ENCODE results near the gene TRAPPC3L. TPM values are rescaled to one million over a fixed set of nuclear protein-coding genes. Genes with fewer than 3 reads are reported as not detected.
A peak's percentile ranks its signal among the peaks of the same experiment; 100 is the strongest.

Gene TRAPPC3L
- total and polyA plus RNA-seq, 9 of the 15 experiments (the other 6 are each of a cell fraction or from before 2014, with no cell fraction given) = not detected

DNA sequence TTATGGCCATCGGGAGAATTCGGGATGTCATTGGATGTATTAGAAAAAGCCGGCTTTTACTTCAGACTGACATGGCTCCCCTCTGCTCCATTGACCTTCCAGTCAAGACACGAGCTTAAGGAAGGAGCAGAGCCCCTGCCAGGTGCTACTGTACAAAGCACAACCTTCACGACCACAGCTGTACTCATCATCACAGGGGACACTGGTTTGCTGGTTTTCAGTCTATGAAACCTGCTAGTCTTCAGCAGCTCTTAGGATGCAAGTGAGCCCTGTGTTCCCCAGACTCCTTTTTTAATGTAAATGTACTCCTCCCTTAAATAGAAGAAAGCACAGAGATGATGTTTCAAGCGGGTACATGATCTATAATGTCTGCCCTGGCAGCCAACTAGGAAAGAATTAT is 1.9 kb upstream of the TRAPPC3L start:
- POLR2A ChIA-PET = no interaction called here
- peak; percentile 55 for ATAC-seq
- no peak for FAIRE-seq
- TF ChIP-seq TBL1XR1 (IDR thresholded peaks at IDR 0.05; ENCODE audit: low read length in 2 of 2) = no peak
- TF ChIP-seq, protein P1, sequence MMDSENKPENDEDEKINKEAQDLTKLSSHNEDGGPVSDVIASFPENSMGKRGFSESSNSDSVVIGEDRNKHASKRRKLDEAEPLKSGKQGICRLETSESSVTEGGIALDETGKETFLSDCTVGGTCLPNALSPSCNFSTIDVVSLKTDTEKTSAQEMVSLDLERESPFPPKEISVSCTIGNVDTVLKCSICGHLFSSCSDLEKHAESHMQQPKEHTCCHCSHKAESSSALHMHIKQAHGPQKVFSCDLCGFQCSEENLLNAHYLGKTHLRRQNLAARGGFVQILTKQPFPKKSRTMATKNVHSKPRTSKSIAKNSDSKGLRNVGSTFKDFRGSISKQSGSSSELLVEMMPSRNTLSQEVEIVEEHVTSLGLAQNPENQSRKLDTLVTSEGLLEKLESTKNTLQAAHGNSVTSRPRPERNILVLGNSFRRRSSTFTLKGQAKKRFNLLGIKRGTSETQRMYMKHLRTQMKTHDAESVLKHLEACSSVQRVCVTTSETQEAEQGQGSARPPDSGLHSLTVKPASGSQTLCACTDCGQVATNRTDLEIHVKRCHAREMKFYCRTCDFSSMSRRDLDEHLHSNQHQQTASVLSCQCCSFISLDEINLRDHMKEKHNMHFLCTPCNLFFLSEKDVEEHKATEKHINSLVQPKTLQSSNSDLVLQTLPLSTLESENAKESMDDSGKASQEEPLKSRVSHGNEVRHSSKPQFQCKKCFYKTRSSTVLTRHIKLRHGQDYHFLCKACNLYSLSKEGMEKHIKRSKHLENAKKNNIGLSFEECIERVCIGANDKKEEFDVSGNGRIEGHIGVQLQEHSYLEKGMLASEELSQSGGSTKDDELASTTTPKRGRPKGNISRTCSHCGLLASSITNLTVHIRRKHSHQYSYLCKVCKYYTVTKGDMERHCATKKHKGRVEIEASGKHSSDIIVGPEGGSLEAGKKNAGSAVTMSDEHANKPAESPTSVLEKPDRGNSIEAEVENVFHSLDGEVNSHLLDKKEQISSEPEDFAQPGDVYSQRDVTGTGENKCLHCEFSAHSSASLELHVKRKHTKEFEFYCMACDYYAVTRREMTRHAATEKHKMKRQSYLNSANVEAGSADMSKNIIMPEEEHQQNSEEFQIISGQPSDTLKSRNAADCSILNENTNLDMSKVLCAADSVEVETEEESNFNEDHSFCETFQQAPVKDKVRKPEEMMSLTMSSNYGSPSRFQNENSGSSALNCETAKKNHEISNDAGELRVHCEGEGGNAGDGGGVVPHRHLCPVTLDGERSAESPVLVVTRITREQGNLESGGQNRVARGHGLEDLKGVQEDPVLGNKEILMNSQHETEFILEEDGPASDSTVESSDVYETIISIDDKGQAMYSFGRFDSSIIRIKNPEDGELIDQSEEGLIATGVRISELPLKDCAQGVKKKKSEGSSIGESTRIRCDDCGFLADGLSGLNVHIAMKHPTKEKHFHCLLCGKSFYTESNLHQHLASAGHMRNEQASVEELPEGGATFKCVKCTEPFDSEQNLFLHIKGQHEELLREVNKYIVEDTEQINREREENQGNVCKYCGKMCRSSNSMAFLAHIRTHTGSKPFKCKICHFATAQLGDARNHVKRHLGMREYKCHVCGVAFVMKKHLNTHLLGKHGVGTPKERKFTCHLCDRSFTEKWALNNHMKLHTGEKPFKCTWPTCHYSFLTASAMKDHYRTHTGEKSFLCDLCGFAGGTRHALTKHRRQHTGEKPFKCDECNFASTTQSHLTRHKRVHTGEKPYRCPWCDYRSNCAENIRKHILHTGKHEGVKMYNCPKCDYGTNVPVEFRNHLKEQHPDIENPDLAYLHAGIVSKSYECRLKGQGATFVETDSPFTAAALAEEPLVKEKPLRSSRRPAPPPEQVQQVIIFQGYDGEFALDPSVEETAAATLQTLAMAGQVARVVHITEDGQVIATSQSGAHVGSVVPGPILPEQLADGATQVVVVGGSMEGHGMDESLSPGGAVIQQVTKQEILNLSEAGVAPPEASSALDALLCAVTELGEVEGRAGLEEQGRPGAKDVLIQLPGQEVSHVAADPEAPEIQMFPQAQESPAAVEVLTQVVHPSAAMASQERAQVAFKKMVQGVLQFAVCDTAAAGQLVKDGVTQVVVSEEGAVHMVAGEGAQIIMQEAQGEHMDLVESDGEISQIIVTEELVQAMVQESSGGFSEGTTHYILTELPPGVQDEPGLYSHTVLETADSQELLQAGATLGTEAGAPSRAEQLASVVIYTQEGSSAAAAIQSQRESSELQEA (IDR thresholded peaks at IDR 0.05; ENCODE audit: low read depth) = no peak
- no peak for TF ChIP-seq SMARCC2 (IDR thresholded peaks at IDR 0.05; ENCODE audit: low read depth)
- no peak for TF ChIP-seq CREB1 (IDR thresholded peaks at IDR 0.05)
- no peak for TF ChIP-seq CREB1 (CRISPR knock-in tag; IDR thresholded peaks at IDR 0.05)
- no peak for TF ChIP-seq HDAC8 (tag; IDR thresholded peaks at IDR 0.05)
- no peak for TF ChIP-seq GTF2E2 (tag; IDR thresholded peaks at IDR 0.05)
- no peak for TF ChIP-seq TAF7 (tag; IDR thresholded peaks at IDR 0.05)
- TF ChIP-seq TCF7L2 (IDR thresholded peaks at IDR 0.05; ENCODE audit: low read depth, low read length) = no peak
- TF ChIP-seq, protein P2, sequence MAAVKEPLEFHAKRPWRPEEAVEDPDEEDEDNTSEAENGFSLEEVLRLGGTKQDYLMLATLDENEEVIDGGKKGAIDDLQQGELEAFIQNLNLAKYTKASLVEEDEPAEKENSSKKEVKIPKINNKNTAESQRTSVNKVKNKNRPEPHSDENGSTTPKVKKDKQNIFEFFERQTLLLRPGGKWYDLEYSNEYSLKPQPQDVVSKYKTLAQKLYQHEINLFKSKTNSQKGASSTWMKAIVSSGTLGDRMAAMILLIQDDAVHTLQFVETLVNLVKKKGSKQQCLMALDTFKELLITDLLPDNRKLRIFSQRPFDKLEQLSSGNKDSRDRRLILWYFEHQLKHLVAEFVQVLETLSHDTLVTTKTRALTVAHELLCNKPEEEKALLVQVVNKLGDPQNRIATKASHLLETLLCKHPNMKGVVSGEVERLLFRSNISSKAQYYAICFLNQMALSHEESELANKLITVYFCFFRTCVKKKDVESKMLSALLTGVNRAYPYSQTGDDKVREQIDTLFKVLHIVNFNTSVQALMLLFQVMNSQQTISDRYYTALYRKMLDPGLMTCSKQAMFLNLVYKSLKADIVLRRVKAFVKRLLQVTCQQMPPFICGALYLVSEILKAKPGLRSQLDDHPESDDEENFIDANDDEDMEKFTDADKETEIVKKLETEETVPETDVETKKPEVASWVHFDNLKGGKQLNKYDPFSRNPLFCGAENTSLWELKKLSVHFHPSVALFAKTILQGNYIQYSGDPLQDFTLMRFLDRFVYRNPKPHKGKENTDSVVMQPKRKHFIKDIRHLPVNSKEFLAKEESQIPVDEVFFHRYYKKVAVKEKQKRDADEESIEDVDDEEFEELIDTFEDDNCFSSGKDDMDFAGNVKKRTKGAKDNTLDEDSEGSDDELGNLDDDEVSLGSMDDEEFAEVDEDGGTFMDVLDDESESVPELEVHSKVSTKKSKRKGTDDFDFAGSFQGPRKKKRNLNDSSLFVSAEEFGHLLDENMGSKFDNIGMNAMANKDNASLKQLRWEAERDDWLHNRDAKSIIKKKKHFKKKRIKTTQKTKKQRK (IDR thresholded peaks at IDR 0.05; ENCODE audit: borderline replicate concordance, low read depth, low read length) = no peak
- TF ChIP-seq HDGF (IDR thresholded peaks at IDR 0.05) = no peak
- no peak for TF ChIP-seq ZNF121 (CRISPR knock-in tag; conservative IDR thresholded peaks at IDR 0.05)
- TF ChIP-seq XRCC4 (IDR thresholded peaks at IDR 0.05; ENCODE audit: extremely low read depth, insufficient read depth, insufficient read length) = no peak

More for the DNA sequence above, 1.9 kb upstream of the TRAPPC3L start:
- H2AFZ ChIP-seq (ENCODE audit: low read depth, low read length) = 0 out of 2 replicates have a peak overlapping the region, but pooled peaks have one; percentile 8
- H4K20me1 ChIP-seq (replicated peaks; ENCODE audit: control insufficient read depth, insufficient read depth, low read length) = no peaks in the 10 kb centered on the region
- no TSS peak for BruUV-seq (replicated peaks)
- no peaks in the 10 kb centered on the region for H3K79me2 ChIP-seq (ENCODE audit: control insufficient read depth, insufficient read depth, low read length)
- no peak overlapping the region for H3K27ac ChIP-seq (ENCODE audit: extremely low read depth, low read depth, low read length)
- intact Hi-C loops (cut with micrococcal nuclease) = no loop called here
- H3K27me3 ChIP-seq (ENCODE audit: control insufficient read depth in 2 of 2, insufficient read depth in 2 of 2, low read length in 2 of 2) = peaks cover 8 to 13% of the 10 kb centered on the region in 2 experiments; a peak in 4 of 5 replicates
- H3K9ac ChIP-seq (ENCODE audit: insufficient read depth in 1 of 2, low read depth in 2 of 2, low read length in 2 of 2) = no peak overlapping the region
- CTCF ChIA-PET (ENCODE audit: low intra/inter-chr PET ratio) = interaction anchor here (0.6 kb wide), 1 partner anchor 98 kb away, joined by 3 read pairs; no protein-coding TSS in a partner anchor
- H3K9me3 ChIP-seq (replicated peaks; ENCODE audit: control insufficient read depth, insufficient read depth, low read depth, low read length) = no peaks in the 10 kb centered on the region
- DNase-seq (ENCODE audit: extremely low read depth in 1 of 4, low spot score in 3 of 4) = no peak
- H3K4me3 ChIP-seq = no peak overlapping the region
- H3K9me1 ChIP-seq (ENCODE audit: control insufficient read depth, insufficient read depth, low read length) = no peaks in the 10 kb centered on the region
- WGBS (ENCODE audit: insufficient coverage, low coverage, missing lambda C conversion rate) = 9% methylated on average over 6 of the region's 6 CpGs
- H3K4me1 ChIP-seq (replicated peaks in 1 of 2; ENCODE audit: control insufficient read depth in 2 of 2, insufficient read depth in 2 of 2, low read length in 2 of 2) = no peaks in the 10 kb centered on the region
- H3K4me2 ChIP-seq (ENCODE audit: insufficient read depth, low read length) = no peak overlapping the region
- no peaks in the 10 kb centered on the region for H3K36me3 ChIP-seq (ENCODE audit: control insufficient read depth, insufficient read depth, low read length)
- in situ Hi-C loops (cut with MboI) = no loop called here
